Endothelial cell of umbilical vein (primary cell): ENCODE data around the gene CDKN1A.

ENCODE experiments used
- EZH2 ChIP-seq: IDR thresholded peaks from 2 replicates; pipeline ENCODE4 v1.6.1; 2012; ENCODE audit warnings: borderline replicate concordance, low read depth, mild to moderate bottlenecking, moderate library complexity, low read length, inconsistent platforms; ENCODE audit not compliant: severe bottlenecking
- FOS ChIP-seq: IDR thresholded peaks from 2 replicates; pipeline ENCODE4 v1.6.1; 2011; ENCODE audit warnings: mild to moderate bottlenecking, low read length, moderate library complexity, borderline replicate concordance; ENCODE audit not compliant: insufficient read depth
- MYC ChIP-seq: IDR thresholded peaks from one replicate; pipeline ENCODE4 v1.6.1; 2011; ENCODE audit warnings: mild to moderate bottlenecking, low read depth, low read length
- POLR2A ChIP-seq: IDR thresholded peaks from 2 replicates; pipeline ENCODE4 v1.6.1; 2012; ENCODE audit warnings: low read depth, mild to moderate bottlenecking, control low read depth, low read length
- POLR2AphosphoS5 ChIP-seq: IDR thresholded peaks from 2 replicates; pipeline ENCODE4 v1.6.1; 2012; ENCODE audit warnings: low read depth, mild to moderate bottlenecking, control low read depth, low read length, moderate library complexity; ENCODE audit not compliant: insufficient read depth
- TF ChIP-seq, protein P1 (sequence below), 2 donors: IDR thresholded peaks; 1 replicate in 1 of 2; 2 replicates in 1 of 2; pipeline ENCODE4 v1.5.1; 2011; ENCODE audit warnings: low read length in 2 of 2, mild to moderate bottlenecking in 2 of 2, moderate library complexity in 2 of 2, control low read depth in 1 of 2, inconsistent platforms in 1 of 2, low read depth in 1 of 2; ENCODE audit not compliant: insufficient read depth in 1 of 2; ENCODE audit errors: extremely low read depth in 1 of 2
- TF ChIP-seq, protein P2 (sequence below): IDR thresholded peaks from 2 replicates; pipeline ENCODE4 v1.6.1; 2011; ENCODE audit not compliant: insufficient read depth, insufficient read length

DNA sequence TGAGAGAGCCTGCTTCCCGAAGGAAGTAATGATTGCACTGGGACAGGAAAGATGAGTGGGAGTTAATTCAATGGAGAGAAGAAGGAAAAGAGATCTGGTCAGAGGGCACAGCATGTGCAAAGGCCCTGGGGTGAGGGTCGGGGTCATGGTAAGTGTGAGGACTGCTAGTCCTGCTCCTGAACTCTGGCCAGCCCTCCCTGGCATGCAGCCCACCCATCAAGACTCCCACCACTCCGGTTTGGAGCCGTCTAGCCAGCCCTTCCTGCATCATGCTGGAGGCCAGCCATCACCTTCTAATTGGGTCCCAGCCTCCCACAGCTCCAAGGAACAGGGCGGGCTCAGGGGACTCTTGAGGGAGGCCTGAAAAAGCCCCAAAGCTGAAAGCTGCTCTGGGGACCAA lies 42.2 kb upstream of the CDKN1A start:
- TF ChIP-seq POLR2A (no peak), EZH2 (no peak), MYC (no peak), FOS (no peak), POLR2AphosphoS5 (no peak)
- TF ChIP-seq, protein P1, sequence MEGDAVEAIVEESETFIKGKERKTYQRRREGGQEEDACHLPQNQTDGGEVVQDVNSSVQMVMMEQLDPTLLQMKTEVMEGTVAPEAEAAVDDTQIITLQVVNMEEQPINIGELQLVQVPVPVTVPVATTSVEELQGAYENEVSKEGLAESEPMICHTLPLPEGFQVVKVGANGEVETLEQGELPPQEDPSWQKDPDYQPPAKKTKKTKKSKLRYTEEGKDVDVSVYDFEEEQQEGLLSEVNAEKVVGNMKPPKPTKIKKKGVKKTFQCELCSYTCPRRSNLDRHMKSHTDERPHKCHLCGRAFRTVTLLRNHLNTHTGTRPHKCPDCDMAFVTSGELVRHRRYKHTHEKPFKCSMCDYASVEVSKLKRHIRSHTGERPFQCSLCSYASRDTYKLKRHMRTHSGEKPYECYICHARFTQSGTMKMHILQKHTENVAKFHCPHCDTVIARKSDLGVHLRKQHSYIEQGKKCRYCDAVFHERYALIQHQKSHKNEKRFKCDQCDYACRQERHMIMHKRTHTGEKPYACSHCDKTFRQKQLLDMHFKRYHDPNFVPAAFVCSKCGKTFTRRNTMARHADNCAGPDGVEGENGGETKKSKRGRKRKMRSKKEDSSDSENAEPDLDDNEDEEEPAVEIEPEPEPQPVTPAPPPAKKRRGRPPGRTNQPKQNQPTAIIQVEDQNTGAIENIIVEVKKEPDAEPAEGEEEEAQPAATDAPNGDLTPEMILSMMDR (IDR thresholded peaks at IDR 0.05; ENCODE audit: extremely low read depth in 1 of 2, insufficient read depth in 1 of 2, low read depth in 1 of 2, low read length in 2 of 2), result no peak
- TF ChIP-seq, protein P2, sequence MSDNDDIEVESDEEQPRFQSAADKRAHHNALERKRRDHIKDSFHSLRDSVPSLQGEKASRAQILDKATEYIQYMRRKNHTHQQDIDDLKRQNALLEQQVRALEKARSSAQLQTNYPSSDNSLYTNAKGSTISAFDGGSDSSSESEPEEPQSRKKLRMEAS, result no peak
